CMK (cell line): Measurements from ENCODE around the gene IRF8.
"Not testable (repeated sequence)": the region's sequence is repeated elsewhere in the genome, so short reads cannot be mapped to it uniquely, and the experiment has no call there.

Source experiments
- DNase-seq: peaks from one replicate; pipeline ENCODE4 v3.0.0-alpha.2; 2010; ENCODE audit warnings: low read depth

IRF8 gene

DNA sequence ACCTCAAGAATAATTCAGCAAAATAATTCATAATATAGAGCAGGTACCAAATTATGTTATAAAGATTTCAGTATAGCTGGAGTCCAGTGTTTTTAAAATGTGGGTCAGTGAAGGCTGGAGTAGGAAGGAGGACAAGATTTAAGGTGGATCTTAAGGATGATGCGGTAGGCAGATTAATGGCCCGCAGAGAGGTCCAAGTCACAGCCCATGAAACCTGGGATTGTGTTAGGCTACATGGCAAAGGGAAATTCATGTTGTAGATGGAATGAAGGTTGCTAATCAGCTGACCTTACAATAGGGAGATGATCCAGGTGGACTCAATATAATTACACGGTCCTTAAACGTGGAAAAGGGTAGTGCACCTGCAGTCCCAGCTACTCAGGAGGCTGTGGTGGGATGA lies 6.2 kb upstream of the IRF8 start:
- DNase-seq, result no peak

DNA sequence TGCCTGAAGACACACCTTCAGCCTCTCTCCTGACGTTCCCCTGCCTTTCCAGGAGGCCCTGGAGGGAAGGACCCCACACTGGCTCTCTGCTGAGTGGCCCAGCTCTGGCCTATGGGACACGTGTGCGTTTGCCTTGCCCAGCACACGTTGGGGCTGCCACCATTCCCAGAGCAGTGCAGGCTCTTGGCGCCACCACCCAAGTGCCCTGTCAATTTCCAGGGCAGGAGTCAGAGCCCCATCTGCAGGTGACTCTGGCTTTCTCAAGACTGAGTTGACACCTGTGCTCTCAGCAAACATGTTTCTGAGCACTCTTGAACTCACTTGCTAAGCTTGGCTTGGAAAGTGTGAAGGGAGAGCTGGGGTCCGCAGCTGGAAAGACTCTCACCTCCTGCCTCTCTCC lies 4.7 kb upstream of the IRF8 start:
- DNase-seq, result no peak

DNA sequence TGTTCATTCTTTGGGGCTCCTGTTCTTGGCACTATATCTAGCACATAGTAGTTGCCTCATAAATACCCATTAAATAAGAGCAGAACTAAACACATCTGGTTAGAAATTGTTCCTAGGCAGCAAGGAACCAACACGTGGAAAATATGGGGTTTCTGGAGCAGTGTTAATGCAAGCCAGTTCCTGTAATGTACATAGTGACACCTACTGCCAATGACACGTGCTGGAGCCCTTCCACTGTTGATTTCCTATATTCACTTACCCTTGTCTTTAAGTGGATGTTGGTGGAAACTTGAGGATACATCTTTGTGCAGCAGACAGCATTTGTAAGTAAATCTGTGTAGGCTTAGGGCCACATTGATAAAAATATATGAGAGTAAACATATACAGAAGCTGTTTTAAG lies 1.6 kb upstream of the IRF8 start:
- no peak for DNase-seq

DNA sequence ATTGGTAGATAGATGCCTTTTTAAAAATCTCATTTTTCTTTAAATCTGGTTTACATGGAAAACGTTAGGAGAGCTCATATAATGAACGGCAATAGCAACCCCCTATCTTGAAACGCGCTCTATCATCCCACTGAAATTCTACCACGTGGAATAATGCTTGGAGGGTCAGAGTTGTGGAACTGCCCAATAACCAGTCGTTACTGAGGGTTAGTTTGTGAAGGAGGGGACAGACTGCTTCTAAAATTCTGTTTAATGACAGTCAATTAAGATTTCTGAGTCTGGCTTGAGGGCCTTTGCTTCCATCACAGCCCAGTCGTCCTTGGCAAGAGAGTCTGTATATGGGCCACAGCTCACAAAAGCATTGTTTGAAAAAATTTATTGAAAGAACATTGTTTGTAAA lies 482 bp downstream of the IRF8 start:
- no peak for DNase-seq

DNA sequence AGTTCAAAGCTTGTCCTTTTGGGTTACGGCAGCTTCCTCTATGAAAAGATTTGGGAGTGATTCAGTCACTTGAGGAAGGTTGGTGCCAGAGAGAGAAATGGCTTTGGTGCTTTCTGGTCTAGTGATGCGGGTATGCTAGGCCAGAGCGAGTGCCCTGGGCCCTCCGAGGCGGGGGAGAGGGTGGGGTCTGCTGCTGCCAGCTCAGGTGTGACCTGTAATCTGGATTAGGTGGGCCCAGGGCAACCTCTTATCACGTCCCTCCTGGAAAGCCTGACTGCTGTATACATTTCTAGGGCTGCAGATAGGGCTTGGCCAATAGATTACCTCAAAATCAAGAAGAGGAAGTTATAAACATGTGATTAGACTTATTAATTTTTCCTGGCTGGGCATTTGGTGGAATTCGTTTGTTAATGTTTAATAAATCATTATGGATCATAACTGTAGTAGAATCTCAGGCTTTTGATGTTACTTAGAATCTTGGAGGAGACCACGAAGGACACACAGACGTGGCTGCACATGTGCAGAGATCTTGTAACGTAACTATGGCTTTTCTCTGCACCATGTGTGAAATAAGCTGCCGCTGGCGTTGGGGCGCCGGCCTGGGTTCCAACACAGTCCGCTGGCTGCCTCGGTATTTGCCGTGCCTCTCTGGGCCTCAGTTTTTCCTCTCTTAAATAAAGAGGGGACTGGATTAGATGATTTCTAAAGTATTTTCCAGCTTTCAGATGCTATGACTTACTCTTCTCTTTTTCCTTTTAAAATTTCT lies 1.2 kb downstream of the IRF8 start:
- no peak for DNase-seq

DNA sequence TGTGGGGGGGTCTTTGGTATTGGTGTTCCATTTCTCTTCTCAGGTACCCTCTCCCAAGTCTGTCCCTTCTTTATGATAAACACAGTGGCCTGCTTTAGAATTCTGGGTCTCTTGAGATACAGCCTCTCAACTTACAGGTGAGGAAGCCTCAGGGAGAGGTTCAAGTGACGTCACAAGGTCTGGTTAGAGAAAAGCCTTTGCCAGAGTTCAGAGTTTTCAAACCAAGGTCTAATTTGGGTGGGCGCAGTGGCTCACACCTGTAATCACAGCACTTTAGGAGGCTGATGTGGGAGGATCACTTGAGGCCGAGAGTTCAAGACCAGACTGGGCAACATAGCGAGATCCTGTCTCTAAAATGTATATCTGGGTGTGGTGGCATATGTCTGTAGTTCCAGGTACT lies 2.1 kb downstream of the IRF8 start:
- DNase-seq, result no peak

DNA sequence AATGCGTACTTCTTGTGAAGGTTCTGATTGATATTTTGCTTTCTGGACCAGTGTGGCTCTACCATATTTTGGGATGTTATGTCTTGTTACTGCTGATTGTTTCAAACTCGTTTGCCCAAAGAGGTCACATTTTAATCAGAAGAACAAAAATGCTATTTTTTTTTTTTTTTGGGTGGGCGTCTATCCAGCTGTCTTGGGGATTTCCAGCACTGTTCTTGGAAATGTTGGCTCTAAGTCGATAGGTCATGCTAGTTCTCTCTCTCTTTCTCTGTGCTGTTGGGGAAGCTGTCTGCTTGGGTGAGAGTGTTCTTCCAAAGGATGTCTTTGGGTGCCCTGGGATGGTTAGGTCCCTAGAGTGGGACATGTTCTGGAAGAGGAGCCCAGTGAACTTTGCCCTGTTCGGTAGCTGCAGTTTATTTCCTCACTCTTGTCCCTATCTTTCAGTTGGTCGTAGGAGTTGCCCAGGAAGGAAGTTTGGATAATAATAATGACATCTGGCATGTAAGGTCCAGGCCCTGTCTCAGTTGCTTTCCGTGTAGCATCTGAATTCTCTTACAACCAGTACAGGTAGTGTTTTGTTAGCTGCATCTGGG lies 2.9 kb downstream of the IRF8 start:
- DNase-seq, result no peak

DNA sequence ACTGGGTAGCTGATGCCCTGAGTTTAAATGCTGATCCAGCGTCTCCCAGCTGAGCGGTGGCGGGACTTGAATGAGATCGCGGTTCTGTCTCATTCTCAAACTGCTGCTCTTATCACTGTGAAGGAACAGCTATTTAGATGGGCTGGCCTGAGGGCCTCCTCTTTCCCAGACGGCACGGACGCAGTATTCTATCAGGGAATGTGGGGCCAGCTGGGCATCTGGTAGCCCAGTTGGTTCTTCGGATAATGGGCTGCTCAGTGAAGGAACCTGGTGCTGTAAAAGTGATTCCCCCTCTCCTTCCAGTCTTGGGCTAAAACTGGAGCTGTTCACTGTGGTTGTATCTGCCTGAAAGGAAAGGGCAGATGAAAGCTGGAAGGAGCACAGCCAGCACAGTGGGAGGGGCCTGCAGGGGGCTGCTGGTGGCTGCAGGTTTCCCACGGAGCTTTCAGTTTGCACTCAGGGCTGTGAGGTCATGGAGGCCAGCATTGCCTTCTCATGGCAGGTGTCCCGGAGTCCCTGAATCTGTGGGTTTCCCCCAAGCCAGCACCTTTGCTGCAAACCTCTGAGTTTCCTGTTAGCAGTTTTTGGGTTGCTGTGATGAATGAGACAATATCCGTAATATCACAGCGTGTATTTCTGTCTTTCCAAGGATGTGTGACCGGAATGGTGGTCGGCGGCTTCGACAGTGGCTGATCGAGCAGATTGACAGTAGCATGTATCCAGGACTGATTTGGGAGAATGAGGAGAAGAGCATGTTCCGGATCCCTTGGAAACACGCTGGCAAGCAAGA lies 3.6 kb downstream of the IRF8 start:
- DNase-seq, result no peak

DNA sequence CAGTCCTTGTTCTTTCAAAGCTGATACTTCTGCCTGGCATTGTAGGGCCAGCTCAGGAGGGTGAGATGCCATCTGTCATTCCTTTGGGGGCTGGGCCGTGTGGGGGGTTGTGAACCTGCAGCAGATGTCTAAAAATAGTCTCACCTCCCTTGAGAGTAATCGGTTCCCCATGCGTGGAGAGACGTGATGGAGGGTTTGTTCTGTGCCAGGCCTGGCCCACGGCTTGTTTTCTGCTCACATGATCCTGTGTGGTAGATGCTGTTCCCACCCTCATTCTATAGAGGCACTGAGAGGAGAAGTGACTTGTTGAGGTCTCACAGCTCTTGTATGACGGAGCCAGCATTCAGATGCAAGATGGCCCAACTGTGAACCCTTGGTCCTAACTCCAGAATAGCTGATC lies 4.6 kb downstream of the IRF8 start:
- no peak for DNase-seq

DNA sequence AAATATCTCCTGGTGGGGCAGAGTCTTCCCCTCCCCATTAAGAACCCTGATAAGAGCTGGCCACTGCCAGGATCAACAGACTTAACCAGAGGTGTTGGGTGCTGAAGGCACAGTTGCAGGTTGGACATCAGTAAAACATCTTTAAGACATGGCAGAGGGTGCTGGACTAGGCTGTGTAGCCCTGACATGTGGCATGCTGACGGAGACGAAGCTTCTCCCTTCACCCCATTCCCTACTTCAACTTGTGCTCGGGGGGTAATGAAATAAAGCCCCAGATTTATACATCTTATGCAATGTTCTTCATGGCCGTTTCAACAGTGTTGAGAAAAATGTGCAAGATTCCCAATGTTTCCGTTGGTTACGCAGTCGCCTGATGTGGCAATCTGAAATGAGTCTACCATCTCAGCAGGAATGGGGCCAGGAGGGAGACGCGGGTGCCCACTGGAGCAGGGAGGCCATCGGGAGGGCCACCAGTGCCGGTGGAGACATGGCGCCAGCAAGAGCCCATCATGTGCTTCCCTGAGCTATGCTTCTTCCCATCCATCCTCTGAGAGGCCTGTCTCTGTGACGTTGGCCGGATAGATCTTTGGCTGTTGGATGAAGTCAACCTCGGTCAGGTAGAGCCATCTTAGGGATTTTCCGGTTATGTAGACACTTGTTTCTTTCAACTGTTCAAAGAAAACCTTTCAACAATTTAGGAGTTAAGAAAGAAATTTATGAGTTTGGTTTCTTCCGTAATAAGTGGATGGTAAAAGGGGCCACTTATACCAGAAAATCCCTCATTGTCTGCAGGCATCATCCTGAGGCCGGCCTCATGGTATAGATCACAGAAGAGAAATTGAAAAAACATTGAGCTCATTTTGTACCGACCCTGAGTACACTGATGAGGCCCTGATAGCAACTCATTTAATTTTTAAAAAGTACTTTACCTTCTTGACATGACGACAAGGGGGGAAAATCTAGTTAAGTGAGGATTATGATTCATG lies 6.4 kb downstream of the IRF8 start:
- no peak for DNase-seq

DNA sequence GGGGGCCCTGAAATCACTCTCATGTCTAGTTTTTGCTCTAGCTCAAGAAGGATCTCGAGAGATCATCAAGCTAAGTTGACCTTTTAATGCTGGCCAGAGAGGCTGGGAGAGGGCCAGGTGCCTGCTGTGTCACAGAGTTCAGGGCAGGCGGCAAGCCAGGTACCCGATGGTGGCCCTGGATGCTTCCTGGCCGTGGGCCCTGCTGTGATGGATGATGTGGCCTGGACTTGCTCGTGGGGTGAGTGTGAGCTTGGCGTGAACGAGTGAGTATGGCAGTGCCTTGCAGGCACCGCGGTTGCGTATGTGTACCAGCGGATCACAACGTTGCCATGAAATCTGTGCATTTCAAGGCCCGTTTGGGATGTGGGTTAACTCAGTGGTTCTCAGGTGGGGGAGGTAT lies 7.4 kb downstream of the IRF8 start:
- DNase-seq, result no peak

DNA sequence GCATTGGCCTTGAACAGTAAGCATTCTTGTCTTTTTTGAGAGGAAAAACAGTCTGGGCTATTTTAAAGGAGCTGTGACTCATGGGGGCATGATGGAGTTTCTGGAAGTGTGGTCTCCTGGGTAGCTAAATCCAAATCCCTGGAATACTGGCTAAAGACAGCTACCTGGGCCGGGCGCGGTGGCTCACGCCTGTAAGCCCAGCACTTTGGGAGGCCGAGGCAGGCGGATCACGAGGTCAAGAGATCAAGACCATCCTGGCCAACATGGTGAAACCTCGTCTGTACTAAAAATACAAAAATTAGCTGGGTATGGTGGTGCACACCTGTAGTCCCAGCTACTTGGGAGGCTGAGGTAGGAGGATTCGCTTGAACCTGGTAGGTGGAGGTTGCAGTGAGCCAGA lies 8.3 kb downstream of the IRF8 start:
- DNase-seq, result not testable (repeated sequence)

DNA sequence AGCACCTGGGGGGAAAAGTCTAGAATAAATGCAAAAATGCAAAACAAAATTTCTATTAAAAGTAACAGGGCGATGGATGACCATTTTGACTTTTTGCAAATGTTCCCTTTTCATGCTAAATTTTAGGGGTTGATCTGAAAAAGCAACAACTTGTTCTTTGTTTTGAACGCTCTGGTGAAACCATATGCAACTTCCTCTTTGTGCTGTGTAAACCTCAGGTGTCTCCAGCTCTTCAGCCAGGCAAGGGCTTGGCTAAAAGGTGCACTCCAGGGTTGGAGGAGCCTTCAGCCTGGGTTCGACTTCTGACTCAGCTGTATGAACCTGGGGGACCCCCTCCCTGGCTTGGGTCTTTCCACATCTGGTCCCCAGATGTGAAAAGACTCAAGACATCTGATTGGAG lies 9.5 kb downstream of the IRF8 start:
- no peak for DNase-seq

DNA sequence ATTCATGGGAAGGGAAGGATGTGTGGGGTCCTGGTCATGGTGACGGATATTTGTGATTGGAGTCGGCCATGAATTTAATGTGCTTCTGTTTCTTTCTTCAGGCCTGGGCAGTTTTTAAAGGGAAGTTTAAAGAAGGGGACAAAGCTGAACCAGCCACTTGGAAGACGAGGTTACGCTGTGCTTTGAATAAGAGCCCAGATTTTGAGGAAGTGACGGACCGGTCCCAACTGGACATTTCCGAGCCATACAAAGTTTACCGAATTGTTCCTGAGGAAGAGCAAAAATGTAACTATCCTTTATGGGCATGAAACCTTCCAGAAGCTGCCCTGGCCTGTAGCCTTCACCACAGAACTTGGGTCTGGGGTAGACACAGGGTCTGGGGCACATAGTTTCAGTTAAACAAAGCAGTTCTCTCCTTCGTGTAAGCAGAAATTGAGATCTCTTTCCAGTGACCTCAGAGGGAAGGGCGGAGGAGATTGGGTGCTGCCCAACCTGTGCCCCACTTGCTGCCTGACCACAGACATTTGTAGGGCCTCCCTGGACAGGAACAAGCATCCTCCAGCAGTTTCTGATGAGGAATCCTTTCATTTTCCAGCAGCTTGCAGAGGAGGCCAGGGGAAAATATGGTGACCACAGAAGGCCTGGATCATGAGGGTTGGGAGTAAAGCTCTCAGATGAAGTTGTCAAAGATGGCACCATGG lies 10.1 kb downstream of the IRF8 start:
- DNase-seq, result no peak

DNA sequence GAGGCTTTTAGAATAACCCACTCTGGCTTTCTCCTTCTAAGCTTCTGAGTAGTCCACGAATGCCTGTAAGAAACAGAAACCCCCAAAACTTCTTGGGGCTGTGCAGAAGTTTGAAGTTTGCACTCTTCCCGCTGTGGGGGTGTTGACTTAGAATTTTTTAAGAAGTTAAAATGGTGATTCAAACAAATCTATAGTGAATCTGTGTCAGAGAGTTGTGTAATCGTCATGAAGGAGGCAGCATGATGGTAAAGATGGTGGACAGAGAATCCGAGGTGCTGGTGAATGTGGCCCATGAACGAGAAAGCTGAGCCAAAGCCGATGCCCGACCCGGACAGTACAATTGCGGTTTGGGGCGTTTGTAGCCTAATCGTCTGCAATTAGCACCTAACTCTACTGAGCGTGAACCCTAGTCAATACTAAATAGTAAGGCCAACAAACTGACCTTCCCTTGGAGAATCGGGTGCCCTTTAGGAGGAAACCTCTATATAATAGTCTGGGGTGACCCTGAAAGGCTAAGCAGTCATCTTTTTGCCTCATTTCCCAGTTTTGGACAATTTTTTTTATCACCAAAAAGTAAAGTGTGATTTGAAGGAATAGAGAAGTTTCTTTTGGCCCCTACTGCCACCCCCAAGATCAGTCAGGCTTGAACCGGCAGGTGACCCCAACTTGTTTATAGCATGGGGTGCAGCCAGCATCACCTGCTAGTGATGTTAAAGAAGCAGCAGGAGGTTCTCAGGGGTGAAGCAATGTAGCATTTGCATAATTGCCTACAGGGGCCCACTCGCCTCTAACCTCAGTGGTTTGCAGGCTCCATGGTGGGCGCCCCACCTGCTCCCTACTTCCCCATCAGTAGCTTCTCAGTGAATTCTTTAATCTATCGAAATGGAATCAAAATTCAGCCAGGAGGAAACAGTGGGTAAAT lies 11.2 kb downstream of the IRF8 start:
- DNase-seq, result no peak

DNA sequence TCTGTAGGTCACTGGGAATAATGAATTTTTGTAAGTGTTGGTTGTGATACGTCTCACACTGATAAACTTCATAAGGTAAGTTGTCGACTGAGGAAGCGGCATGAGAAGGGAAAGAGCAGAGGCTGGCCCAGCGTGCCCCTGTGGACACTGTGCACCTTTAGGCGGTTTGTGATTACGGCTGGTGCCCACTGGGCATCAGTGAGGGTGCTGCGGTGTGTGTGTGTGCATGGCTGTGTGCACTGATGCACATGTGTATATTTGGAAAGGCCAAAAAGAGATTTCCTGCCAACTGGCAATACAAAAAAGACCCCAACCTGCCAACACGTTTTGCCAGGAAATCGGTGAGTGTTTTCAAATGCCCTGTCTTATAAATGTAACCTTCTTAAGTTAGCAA lies 11.9 kb downstream of the IRF8 start:
- DNase-seq, result no peak

DNA sequence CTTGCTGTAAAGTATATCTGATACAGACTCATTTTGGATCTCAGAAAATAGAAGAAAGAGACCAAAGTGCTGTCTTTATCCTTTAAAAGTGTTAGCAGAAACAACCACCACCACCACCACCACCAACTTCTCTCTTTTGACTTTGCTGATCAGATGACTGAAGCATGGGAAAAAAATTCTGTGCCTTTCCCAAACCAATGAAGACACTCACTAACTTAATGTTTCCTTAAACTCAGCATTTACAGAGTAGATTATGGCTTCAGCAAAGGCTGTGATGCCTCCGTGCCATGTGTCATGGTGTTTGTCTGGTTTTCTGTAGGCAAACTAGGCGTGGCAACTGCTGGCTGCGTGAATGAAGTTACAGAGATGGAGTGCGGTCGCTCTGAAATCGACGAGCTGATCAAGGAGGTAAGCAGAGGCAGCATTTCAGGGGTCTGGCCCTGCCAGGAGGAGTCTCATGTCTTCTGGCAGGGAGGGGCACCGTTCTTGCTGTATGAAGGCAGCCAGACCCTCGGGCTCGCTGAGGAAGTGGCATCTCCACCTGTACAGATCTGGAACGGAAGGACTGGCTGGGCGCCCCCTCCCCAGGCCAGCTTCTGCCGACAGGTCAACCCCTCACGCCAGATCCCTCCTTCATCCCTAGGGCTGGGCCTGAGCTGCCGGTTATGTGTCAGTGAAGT lies 12.4 kb downstream of the IRF8 start:
- no peak for DNase-seq

DNA sequence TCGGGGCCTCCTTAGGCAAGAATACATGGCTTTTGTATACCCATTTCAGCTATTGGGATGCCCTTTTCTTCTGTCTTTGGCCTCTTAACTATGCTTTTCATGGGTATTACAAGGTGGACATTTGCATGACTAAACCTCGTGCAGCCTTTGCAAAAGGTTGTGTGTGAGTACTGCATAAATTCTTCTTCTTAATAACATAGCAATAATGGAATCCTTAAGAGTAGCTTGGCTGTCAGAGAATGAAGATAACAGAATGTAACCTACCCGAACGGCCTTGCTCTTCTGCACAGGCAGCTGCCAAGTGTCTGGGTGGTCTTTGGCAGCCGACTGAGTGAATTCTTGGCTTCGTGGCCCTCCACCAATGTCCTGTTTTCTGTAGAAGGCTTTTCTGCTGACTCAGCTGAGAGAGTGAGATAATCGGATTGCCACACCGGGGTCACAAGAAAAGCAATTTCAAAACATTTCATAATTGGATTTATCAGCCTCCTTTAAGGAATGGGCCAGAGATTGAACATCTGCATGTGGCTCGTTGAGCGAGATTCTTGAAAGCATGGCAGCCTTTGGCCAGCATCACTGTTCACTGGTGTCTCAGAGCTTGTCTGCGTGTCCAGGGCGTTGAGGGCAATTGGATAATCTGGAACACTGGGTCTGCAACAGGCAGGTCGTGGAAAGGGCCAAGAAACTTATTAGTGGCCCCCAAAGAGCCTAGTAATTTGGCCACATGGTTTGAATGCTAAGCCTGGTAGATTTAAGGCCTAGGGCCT lies 13.4 kb downstream of the IRF8 start:
- no peak for DNase-seq

DNA sequence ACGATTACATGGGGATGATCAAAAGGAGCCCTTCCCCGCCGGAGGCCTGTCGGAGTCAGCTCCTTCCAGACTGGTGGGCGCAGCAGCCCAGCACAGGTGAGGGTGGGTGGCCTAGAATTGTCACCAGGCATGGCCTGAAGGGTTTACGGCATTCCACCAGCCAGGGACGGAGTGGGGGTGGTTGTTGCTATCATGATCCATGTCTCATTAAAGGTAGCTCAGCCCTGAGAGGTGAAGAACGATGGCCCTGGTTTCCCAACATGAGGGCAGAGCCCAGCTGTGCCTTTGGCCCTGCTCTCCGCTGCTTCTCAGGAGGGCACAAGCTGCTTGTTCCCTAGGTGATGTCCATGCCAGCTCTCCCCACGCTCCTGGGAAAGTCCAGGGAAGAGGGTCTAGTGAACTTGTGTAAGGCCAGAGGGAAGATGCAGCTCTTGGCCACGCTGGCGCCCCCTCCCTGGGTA lies 14.2 kb downstream of the IRF8 start:
- no peak for DNase-seq
